ENCODE results near the gene ENKD1. TPM values are rescaled to one million over a fixed set of nuclear protein-coding genes. Genes with fewer than 3 reads are reported as not detected.

Gene ENKD1
- total and polyA plus RNA-seq, 2 of the 13 experiments (the other 11 are each of a cell fraction or from before 2014, with no cell fraction given) = 10.8 to 20.8 TPM

DNA sequence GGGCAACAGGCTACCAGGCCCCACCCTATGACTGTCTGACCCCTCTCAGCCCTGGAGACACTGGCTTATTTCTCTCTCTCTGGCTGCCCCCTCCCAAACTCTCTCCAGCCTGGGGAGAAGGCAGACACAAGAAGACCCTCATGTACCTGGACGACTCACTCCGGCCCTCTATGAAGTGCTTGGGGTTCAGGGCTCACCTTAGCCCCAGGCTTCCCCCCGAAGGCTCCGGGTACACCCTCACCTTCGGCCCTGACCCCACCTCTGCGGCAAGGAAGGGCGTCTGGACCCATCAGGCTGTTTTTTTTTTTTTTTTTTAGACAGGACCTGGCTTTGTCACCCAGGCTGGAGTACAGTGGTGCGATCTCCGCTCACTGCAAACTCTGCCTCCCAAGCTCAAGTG, 22.5 kb downstream of the ENKD1 start (continued):
- TF ChIP-seq IKZF4 (CRISPR knock-in tag; IDR thresholded peaks at IDR 0.05; ENCODE audit: borderline replicate concordance, low read depth, not compliant biosample characterization) = no peak
- no peak for TF ChIP-seq TEAD3 (CRISPR knock-in tag; optimal IDR thresholded peaks at IDR 0.05; ENCODE audit: borderline replicate concordance)
- TF ChIP-seq, protein P1, sequence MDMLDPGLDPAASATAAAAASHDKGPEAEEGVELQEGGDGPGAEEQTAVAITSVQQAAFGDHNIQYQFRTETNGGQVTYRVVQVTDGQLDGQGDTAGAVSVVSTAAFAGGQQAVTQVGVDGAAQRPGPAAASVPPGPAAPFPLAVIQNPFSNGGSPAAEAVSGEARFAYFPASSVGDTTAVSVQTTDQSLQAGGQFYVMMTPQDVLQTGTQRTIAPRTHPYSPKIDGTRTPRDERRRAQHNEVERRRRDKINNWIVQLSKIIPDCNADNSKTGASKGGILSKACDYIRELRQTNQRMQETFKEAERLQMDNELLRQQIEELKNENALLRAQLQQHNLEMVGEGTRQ (IDR thresholded peaks at IDR 0.05; ENCODE audit: low read depth, low read length) = no peak
- TF ChIP-seq, protein P1 (CRISPR knock-in tag; IDR thresholded peaks at IDR 0.05; ENCODE audit: borderline replicate concordance) = no peak
- TF ChIP-seq, protein P2, sequence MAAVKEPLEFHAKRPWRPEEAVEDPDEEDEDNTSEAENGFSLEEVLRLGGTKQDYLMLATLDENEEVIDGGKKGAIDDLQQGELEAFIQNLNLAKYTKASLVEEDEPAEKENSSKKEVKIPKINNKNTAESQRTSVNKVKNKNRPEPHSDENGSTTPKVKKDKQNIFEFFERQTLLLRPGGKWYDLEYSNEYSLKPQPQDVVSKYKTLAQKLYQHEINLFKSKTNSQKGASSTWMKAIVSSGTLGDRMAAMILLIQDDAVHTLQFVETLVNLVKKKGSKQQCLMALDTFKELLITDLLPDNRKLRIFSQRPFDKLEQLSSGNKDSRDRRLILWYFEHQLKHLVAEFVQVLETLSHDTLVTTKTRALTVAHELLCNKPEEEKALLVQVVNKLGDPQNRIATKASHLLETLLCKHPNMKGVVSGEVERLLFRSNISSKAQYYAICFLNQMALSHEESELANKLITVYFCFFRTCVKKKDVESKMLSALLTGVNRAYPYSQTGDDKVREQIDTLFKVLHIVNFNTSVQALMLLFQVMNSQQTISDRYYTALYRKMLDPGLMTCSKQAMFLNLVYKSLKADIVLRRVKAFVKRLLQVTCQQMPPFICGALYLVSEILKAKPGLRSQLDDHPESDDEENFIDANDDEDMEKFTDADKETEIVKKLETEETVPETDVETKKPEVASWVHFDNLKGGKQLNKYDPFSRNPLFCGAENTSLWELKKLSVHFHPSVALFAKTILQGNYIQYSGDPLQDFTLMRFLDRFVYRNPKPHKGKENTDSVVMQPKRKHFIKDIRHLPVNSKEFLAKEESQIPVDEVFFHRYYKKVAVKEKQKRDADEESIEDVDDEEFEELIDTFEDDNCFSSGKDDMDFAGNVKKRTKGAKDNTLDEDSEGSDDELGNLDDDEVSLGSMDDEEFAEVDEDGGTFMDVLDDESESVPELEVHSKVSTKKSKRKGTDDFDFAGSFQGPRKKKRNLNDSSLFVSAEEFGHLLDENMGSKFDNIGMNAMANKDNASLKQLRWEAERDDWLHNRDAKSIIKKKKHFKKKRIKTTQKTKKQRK (IDR thresholded peaks at IDR 0.05; ENCODE audit: low read length) = no peak
- TF ChIP-seq ZNF607 (CRISPR knock-in tag; IDR thresholded peaks at IDR 0.05; ENCODE audit: borderline replicate concordance) = 0 out of 2 replicates have a peak, but pooled peaks have one; percentile 67
- TF ChIP-seq, protein P3, sequence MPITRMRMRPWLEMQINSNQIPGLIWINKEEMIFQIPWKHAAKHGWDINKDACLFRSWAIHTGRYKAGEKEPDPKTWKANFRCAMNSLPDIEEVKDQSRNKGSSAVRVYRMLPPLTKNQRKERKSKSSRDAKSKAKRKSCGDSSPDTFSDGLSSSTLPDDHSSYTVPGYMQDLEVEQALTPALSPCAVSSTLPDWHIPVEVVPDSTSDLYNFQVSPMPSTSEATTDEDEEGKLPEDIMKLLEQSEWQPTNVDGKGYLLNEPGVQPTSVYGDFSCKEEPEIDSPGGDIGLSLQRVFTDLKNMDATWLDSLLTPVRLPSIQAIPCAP (CRISPR knock-in tag; IDR thresholded peaks at IDR 0.05; ENCODE audit: low read depth) = no peak
- TF ChIP-seq KDM5B (CRISPR knock-in tag; IDR thresholded peaks at IDR 0.05; ENCODE audit: borderline replicate concordance) = 0 out of 2 replicates have a peak, but pooled peaks have one; percentile 14
- TF ChIP-seq, protein P4, sequence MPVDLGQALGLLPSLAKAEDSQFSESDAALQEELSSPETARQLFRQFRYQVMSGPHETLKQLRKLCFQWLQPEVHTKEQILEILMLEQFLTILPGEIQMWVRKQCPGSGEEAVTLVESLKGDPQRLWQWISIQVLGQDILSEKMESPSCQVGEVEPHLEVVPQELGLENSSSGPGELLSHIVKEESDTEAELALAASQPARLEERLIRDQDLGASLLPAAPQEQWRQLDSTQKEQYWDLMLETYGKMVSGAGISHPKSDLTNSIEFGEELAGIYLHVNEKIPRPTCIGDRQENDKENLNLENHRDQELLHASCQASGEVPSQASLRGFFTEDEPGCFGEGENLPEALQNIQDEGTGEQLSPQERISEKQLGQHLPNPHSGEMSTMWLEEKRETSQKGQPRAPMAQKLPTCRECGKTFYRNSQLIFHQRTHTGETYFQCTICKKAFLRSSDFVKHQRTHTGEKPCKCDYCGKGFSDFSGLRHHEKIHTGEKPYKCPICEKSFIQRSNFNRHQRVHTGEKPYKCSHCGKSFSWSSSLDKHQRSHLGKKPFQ (CRISPR knock-in tag; IDR thresholded peaks at IDR 0.05; ENCODE audit: insufficient replicate concordance) = no peak
- TF ChIP-seq, protein P5, sequence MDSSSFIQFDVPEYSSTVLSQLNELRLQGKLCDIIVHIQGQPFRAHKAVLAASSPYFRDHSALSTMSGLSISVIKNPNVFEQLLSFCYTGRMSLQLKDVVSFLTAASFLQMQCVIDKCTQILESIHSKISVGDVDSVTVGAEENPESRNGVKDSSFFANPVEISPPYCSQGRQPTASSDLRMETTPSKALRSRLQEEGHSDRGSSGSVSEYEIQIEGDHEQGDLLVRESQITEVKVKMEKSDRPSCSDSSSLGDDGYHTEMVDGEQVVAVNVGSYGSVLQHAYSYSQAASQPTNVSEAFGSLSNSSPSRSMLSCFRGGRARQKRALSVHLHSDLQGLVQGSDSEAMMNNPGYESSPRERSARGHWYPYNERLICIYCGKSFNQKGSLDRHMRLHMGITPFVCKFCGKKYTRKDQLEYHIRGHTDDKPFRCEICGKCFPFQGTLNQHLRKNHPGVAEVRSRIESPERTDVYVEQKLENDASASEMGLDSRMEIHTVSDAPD (CRISPR knock-in tag; IDR thresholded peaks at IDR 0.05) = no peak

Data from HepG2 (cell line).